ENCODE results near the gene AGBL4. TPM values are rescaled to one million over a fixed set of nuclear protein-coding genes. Genes with fewer than 3 reads are reported as not detected.
A peak's percentile ranks its signal among the peaks of the same experiment; 100 is the strongest.

Gene AGBL4
- total and polyA plus RNA-seq, 9 of the 15 experiments (the other 6 are each of a cell fraction or from before 2014, with no cell fraction given), result 0.11 TPM; not detected in 7

DNA sequence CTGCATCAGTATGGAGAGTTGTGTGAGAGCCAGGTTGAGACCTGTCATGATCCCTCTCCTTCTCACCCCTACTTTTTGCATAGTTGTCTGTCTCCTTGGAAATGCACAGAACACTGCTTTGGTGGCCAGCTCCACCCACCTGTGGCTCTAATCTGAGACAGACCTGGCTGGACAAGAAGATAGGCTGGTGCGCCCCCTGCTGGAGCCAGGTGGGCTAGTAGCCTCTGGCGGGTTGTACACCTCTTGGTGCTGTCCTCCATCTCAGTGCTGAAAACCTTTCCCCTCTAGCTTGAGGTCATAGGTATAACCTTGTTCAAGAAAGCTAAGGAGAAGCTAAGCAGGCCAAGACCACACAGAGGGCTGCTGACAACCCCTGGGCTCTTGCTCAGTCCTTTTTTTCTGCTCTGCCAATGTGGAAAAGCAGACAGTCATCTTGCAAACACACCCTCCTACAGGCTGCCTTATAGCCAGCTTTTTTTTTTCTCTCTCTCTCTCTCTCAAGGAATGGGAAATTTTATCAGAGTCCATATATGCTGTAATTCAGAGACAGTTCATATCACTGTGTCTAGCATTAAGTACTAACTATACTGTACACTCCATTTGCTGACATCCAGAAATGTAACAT is 1492.9 kb downstream of the AGBL4 start (continued):
- TF ChIP-seq, protein P1, sequence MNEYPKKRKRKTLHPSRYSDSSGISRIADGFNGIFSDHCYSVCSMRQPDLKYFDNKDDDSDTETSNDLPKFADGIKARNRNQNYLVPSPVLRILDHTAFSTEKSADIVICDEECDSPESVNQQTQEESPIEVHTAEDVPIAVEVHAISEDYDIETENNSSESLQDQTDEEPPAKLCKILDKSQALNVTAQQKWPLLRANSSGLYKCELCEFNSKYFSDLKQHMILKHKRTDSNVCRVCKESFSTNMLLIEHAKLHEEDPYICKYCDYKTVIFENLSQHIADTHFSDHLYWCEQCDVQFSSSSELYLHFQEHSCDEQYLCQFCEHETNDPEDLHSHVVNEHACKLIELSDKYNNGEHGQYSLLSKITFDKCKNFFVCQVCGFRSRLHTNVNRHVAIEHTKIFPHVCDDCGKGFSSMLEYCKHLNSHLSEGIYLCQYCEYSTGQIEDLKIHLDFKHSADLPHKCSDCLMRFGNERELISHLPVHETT (CRISPR knock-in tag; conservative IDR thresholded peaks at IDR 0.05 in 1 of 2, IDR thresholded peaks at IDR 0.05 in 1 of 2), result no peak
- TF ChIP-seq CTCFL (IDR thresholded peaks at IDR 0.05; ENCODE audit: borderline replicate concordance, insufficient read depth, low read depth, low read length, poor library complexity, severe bottlenecking) (peak; percentile 55), MEF2D (tag; conservative IDR thresholded peaks at IDR 0.05; ENCODE audit: low read depth) (no peak), CREB3 (tag; conservative IDR thresholded peaks at IDR 0.05; ENCODE audit: low read depth) (0 out of 2 replicates have a peak, but pooled peaks have one; percentile 47), EHMT2 (IDR thresholded peaks at IDR 0.05) (peak; percentile 99), ZC3H11A (IDR thresholded peaks at IDR 0.05; ENCODE audit: low read depth, low read length) (no peak), TEAD1 (CRISPR knock-in tag; IDR thresholded peaks at IDR 0.05) (no peak), ARID3A (IDR thresholded peaks at IDR 0.05; ENCODE audit: borderline replicate concordance, low read depth, low read length) (no peak), PRPF4 (IDR thresholded peaks at IDR 0.05; ENCODE audit: insufficient read depth, low read depth, low read length, poor library complexity, severe bottlenecking) (no peak), RCOR1 (IDR thresholded peaks at IDR 0.05; ENCODE audit: borderline replicate concordance in 1 of 2, low read depth in 2 of 2, low read length in 2 of 2) (peak in 1 of 2 experiments; percentile 89; a peak in 2 of 4 replicates), ELF2 (CRISPR knock-in tag; IDR thresholded peaks at IDR 0.05) (no peak), ZNF436 (CRISPR knock-in tag; IDR thresholded peaks at IDR 0.05) (no peak), FOXP1 (CRISPR knock-in tag; IDR thresholded peaks at IDR 0.05) (no peak), ZKSCAN1 (IDR thresholded peaks at IDR 0.05; ENCODE audit: low read depth, low read length) (no peak), NFRKB (IDR thresholded peaks at IDR 0.05; ENCODE audit: low read depth) (no peak), RAD21 (CRISPR knock-in tag; conservative IDR thresholded peaks at IDR 0.05 in 1 of 2, IDR thresholded peaks at IDR 0.05 in 1 of 2) (peak in 1 of 2 experiments; percentile 59; a peak in 2 of 4 replicates), ZNF263 (CRISPR knock-in tag; IDR thresholded peaks at IDR 0.05; ENCODE audit: borderline replicate concordance) (0 out of 2 replicates have a peak, but pooled peaks have one; percentile 20), GATAD2A (IDR thresholded peaks at IDR 0.05) (no peak)
